H1 (cell line): Measurements from ENCODE around the gene MRPS9. TPM values are rescaled to one million over a fixed set of nuclear protein-coding genes. Genes with fewer than 3 reads are reported as not detected.

Experiments used
- polyA plus RNA-seq, 7 experiments: library from polyadenylated mRNA; depleted of rRNA in 3 of 7; stranded (reverse) in 5 of 7; unstranded in 2 of 7; fragments of >200 nt in 5 of 7; fragments of 200-250 nt in 2 of 7; gene quantifications; 1 replicate in 5 of 7; 2 replicates in 1 of 7; 4 replicates in 1 of 7; pipeline versions ENCODE4 v1.2.1 to v1.2.3, GENCODE V29; 2011 to 2013; ENCODE audit warnings: missing spikeins in 2 of 7, mixed read lengths in 2 of 7
- total RNA-seq: library from RNA; stranded (reverse); fragmentation: NEBNext Ultra II Directional; extraction: Animal tissue kit (Norgen Biotek cat#: 25700); gene quantifications from 2 replicates; pipeline ENCODE4 v1.2.1, GENCODE V29; 2021
- TF ChIP-seq, protein P1 (sequence below): IDR thresholded peaks from 2 replicates; pipeline ENCODE4 v1.6.1; 2011; ENCODE audit warnings: low read length, improper control_type of control experiment

Gene MRPS9
- total and polyA plus RNA-seq, 2 of the 8 experiments (the other 6 are each of a cell fraction or from before 2014, with no cell fraction given), result 36.2 to 71.0 TPM

GRCh38 chr2:105102963-105103421 is 65.1 kb downstream of the MRPS9 start (continued):
- TF ChIP-seq, protein P1, sequence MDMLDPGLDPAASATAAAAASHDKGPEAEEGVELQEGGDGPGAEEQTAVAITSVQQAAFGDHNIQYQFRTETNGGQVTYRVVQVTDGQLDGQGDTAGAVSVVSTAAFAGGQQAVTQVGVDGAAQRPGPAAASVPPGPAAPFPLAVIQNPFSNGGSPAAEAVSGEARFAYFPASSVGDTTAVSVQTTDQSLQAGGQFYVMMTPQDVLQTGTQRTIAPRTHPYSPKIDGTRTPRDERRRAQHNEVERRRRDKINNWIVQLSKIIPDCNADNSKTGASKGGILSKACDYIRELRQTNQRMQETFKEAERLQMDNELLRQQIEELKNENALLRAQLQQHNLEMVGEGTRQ, result no peak
- TF ChIP-seq, all 59 proteins: peak for 9
